A172 (cell line): Measurements from ENCODE around the gene KREMEN1. TPM values are rescaled to one million over a fixed set of nuclear protein-coding genes. Genes with fewer than 3 reads are reported as not detected.

Experiments
- DNase-seq: peaks from one replicate; pipeline ENCODE4 v3.0.0-alpha.2; 2015; ENCODE audit warnings: low spot score
- total RNA-seq: library from RNA; depleted of rRNA; stranded (reverse); fragments of >200 nt; shearing (Covaris generic); gene quantifications from 2 replicates; pipeline ENCODE4 v1.2.3, GENCODE V29; 2014

The KREMEN1 gene
- total RNA-seq, 1 experiment from 2014 or later: 2.1 TPM

DNA sequence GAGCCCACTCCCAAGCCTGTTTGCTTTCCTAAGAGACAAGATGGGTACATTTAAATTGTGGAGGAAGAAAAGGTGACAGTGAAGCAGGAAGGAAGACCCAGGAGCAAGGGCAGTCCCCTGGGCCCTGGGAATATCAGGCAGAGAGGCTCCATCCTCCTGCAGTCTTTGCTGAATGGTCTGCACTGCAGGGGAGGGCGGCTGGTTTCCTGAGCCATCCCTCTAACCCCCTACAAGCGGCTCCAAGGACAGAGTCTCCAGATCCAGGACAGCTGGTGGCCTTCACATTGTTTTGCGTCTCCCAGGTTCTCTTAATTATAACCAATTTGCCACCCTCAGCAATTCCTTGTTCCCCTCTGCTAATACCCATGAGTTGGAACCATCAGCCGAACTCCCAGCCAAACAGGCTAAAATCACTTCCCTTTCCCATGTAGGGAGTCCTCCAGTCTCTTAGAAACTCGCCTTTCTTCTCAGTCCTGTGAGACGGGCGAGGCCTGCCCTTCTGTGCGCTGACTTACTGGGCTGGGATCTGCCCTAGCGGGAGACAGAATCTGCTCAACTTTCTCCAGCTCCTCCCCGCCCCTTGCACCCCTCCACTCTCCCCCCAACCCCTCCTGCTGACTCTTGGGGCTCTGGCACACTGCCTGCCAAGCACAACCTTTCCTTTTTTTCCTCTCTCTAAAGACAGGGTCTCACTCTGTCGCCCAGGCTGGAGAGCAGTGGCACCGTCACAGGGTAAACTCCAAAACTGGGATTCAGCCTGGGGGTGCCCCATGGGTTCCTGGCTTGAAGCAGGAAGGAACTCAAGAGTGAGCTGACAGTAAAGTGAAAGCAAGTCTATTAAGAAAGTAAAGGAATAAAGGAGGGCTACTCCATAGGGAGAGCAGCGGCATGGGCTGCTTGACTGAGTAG is 79.5 kb downstream of the KREMEN1 start:
- DNase-seq: no peak

DNA sequence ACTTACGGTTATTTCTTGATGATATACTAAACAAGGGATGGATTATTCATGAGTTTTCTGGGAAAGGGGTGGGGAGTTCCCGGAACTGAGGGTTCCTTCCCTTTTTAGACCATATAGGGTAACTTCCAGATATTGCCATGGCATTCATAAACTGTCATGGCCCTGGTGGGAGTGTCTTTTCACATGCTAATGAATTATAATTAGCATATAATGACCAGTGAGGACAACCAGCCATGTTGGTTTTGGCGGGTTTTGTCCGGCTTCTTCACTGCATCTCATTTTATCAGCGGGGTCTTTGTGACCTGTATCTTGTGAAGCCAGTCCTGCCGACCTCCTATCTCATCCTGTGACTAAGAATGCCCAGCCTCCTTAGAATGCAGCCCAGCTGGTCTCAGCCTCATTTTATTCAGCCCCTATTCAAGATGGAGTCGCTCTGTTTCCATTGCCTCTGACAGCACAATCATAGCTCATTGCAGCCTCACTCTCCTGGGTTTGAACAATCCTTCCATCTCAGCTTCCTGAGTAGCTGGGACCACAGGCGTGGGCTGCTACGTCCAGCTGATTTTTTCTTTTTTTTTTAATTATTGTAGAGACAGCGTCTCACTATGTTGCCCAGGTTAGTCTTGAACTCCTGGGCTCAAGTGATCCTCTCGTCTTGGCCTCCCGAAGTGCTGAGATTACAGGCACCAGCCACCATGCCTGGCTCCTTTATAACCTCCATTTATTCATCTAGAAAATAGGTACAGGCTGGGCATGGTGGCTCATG is 80.3 kb downstream of the KREMEN1 start:
- no peak for DNase-seq

DNA sequence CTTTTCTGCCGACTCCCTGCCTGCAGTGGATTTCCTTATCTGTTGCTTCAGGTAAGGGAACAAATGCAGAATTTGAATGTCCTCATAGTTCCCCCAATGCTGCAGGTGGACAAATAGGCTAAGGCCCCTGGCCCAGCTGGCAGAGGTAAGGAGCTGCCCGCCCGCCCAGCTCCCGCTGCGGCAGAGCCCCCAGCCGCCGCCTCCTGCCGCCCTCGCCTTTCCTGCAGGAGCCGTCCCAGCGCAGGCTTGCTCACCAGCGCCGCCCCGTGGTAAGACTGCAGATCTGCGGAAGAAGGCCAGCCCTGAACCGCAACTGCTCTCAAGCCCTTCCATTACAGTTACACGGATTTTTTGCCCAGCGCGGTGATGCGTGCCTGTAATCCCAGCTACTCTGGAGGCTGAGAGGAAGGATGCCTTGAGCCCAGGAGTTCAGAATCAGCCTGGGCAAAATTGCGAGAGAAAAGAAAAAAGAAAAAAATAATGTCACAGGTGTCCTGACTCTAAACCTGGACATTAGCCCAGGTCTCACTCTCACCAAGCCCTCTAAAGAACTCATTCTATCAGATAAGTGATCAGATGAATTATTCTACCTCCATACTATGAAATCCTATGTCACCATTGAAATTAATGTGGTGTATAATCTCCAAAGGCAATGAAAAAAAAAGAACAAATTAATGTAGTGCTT is 81.7 kb downstream of the KREMEN1 start:
- peak; percentile 21 for DNase-seq

DNA sequence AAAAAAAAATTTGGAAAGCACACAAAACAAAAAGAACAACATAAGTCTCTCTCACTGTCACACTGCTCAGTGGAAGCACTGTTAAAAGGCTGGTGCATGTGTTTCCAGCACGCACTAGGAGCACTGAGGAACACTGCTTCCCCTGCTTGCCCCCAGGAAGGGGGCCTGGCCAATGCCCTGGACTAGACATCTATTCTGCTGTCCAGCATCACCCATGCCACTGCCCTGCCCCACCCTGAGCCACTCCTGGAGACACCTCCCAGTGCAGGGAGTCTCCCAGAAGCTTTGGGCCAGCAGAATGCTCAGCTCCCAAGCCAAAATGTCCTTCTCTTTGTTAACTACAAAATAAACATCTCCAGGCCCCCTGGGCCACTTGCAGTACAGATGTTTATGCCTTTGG is 83.1 kb downstream of the KREMEN1 start:
- no peak for DNase-seq

DNA sequence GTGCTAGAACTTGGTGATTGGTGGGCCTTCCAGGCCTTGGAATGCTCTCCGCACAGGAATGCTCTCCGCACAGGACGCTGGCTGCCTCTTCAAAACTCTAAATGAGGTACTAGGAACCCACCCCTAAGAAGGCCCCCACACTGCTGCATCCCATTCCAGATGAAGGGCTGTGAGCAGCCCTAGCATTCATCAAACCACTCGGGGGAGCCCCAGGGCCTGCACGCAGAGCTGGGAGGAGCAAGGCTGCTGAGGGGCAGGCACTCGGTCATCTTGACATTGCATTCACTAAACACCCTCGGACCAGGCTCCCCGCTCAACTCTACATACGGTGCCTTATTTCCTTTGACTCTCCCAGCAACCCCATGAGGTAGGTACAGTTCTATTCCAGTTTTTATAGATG is 83.7 kb downstream of the KREMEN1 start:
- DNase-seq: no peak

DNA sequence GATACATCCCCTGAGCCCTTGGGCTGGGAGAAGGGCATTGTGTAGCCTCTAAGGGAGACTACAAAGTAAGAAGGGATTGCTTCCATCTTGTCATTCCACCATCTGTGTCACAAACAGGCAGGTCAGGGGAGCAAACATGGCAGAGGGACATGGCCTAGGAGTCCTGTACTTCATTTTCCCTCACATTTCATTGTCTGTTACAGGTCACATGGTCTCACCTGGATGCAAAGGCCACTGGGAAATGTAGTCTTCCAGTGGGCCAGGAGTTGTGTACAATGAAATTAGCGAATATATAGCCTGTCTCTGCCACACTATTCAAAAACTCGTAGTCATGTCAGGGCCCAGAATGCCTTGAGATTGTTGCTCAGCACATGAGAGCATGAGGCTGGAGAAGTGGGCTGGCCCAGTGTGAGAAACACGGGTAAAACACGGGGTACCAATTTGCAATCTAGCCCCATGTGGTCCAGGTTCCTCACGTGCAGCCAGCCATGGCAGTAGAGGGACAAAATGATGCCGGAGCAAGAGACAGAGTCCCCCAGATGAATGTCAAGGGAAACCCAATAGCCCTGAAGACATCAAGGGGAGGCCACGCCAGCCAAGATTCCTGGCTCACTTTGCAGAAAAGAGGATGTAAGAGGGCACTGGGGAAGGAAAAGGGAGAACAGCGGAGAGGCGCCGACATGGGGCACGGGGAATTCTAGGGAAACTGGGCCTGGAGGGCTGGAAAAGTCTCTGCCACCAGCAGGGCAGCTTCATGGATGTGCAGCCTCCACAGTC is 85.1 kb downstream of the KREMEN1 start:
- no peak for DNase-seq

DNA sequence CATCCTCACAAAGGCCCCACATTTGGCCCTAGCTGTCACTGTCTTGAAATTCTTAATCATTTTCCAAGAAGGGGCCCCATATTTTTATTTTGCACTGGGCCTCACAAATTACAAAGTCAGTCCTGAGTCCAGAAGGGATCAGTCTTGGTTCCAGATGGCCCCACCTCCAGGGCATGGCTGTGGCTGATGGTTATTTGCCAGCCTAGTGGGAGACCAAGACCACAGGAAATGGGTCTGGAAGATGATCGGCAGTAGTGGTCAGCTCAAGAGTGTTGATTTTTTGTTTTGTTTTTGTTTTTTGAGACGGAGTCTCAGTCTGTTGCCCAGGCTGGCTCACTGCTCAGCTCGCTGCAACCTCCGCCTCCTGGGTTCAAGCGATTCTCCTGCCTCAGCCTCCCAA is 85.7 kb downstream of the KREMEN1 start:
- DNase-seq: no peak

DNA sequence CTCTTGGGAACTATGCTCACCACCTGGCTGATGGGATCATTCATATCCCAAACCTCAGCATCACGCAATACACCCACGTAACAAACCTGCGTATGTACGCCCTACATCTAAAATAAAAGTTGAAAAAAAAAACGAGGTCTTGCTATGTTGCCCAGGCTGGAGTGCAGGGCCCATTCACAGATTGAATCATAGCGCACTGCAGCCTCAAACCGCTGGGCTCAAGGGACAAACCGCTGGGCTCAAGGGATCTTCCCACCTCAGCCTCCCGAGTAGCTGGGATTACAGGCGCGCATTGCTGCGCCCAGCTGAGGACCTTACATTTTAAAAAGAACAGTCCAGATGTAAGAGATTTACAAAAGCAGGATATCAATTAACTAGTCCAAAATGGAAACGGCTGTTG is 91.0 kb downstream of the KREMEN1 start:
- no peak for DNase-seq

DNA sequence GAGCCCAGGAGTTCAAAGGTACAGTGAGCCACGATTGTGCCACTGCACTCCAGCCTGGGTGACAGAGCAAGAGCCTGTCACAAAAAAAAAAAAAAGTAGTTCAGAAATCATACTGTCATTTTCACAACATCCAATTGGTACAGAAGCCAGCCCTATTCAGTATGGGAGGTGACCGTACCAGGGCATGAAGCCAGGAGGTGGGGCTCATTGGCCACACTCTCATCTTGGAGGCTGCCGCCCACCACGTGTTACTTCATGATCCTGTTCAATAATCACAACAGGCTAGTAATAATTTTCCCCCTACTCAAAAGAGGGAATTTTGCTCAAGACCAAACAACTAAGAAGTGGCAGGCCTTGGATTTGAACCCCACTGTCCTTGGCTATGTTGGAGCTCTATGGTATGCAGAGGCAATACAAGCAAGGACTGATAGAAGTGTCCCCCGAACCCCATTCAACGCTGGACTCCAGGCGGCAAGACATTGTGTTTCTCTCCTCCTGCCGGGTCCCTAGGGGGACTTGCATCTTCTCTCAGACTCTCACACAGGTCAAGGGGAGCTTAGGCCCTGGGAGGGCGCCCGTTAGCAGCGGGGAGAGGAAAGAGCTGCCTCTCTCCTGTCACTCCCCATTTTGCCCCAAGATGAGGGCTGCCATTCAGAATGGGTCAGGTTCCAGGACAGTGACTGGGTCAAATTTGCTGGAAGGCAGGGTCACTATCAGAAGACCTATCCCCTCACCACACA is 92.7 kb downstream of the KREMEN1 start:
- DNase-seq: no peak

DNA sequence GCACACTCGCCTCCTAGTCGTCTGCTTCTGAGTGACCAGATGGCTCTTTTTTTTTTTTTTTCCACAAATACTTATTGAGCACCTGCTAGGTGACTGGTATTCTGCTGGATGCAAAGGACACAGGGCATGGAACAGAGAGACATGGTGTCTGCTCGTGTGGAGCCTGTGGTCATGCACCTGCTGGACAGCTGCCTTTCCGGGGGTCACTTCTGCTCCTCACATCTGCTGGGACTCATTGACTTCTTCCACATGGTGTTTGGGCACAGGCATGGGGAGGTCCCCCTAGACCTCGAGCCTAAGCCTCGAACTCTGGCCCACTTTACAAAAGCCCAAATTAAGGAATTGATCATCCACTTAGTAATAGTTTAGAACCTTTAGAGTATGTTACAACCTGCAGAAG is 93.3 kb downstream of the KREMEN1 start:
- DNase-seq: no peak

DNA sequence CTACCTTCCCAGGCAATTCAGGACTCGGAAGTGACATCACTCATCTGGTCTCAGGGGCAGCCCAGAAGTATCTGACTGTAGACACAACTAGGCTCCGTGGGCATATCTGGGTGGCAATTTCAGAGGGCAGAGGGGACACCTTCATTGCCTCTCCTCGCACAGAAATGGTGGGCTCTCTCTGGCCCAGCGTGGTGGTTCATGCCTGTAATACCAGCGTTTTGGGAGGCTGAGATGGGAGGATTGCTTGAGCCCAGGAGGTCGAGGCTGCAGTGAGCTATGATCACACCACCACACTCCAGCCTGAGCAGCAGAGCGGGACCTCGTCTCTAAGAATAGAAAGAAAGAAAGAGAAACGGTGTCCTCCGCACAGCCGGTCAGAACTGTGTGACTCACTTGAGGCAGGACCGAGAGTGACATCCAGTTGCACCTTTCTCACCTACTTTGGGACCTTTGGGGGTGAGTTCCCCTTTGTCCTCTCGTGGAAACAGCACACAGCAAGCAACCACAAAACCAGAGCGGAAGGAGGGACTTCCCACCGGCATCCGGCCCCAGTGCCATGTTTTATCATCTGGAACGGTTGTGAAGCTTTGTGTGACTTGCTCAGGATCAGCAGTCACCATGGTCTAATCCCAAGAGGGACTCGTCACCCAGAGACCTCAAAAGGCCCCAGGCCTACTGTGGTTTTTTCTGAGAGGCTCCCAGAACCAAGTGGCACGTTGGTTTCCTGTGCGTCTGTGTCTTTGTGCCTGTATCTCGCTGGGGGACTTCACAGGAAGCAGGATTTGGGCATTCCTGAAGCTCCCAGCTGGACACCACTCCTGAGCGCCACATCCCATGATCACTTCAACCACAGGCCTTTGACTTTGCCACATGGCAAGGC is 94.4 kb downstream of the KREMEN1 start:
- no peak for DNase-seq

DNA sequence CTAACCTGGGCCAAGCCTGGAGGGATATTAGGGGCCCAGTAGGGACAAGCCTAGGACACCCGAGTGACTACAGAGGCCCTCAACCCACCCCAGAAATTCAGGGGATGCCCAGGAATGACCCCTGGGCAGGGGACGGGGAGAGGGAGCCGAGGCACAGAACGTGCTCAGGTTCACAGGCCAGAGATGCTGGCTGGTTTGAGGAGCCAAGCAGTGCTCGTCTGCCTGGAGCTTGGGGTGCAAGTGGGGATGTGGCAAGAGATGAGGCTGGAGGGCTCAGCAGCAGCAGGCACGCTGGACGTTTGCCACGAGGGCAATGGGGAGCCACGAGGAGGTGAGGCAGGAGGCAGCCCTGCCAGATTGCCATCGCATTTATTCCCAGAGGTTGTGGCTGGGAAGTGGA is 98.9 kb downstream of the KREMEN1 start:
- no peak for DNase-seq

DNA sequence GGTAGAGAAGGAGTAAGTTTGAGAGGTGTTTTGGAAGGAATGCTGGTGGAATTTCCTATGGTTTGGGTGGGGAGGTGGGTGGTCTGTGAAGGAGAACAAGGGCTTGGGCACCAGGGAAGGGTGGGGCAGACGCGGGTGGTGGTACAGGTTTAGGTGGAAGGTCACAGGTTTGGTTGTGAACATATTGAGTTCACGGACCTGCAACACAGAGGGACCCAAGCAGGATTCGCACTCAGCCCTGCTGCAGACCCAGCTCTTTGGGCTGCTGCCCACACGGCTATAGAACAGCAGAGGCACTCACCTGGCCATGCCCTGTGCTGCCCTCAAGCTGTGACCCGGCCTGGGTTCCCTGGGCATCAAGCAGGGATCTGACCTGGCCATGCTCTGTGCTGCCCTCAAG is 99.4 kb downstream of the KREMEN1 start:
- no peak for DNase-seq

DNA sequence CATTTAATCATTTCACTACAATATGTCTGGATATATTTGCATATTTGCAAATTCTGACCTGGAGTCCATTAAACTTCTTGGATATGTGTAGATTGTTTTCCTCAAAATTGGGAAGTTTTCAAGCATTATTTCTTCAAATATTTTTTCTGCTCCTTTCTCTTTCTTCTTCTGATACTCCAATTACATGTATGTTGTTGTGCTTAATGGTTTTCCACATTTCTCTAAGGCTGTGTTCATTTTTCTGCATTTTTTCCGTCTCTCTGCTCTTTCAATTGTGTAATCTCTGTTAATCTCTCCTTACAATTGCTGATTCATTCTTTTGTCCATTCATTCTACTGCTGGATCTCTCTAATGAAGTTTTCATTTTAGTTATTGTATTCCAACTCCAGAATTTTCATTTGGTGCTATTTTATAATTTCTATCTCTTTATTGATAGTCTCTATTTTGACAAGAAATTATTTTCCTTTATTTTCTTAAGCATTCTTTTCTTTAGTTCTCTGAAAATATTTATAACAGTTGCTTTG is 102.5 kb downstream of the KREMEN1 start:
- DNase-seq: no peak

DNA sequence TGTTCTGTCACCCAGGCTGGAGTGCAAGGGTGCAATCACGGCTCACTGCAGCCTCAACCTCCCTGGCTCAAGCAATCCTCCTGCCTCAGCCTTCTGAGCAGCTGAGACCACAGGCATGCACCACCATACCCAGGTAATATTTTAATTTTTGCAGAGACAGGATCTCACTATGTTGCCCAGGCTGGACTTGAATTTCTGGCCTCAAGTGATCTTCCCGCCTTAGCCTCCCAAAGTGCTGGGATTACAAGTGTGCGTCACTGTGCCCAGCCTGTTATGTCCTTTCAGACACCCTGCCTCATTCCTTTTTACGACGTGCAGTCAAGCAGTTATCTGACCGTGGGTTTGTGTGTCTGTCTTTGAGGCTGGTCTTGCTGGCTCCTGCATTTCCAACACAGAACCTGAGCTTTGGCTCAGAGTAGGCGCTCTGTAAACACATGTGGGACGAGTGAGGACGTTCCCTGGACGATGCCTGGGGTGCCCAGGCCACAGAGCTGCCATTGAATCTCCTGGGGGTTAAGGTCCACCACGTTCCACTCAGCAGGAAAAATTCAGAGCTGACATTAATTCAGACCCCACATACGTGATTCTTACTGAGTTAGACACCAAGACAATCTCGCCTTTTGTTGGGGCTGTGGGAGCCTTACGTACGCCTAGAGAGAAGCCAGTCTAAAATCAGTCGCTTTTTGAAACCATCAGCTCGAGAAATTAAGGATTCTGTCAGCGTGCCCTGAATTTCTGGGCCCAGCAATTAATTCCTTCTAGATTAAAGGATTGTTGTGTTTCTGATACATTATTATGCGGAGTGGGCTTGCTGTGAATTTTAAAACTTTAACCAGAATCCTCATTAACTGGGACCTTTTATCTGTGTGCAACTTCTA is 111.4 kb downstream of the KREMEN1 start:
- DNase-seq: no peak

DNA sequence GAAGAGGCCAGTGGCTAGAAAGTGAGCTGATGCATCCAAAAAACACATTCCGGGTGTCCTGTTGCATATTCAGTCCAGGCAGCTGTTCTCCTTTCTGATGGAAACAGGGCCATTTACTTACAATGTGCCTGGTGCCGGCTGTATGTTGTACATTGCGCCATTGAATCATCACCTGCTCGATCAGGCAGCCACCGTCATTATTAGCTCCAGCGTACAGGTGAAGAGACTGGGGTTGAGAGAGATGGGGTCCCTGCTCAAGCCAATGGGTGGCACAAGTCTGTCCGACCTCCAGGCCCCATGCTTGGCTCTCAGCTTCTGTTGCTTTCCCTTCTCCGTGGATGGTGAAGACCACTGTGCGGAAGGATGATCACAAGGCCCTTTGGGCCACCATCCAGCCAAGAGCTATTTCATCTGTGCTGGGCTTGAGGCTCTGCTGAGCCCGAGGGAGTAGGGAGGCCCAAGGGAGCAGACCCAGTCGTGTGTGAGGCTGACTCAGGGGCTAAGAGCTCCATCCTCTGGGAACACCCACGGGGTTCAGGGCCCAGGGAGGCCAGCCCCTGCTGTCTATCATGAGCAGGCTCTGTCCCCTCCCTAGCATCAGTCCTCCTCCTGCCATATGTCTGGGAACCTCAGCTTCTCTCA is 112.1 kb downstream of the KREMEN1 start:
- no peak for DNase-seq

DNA sequence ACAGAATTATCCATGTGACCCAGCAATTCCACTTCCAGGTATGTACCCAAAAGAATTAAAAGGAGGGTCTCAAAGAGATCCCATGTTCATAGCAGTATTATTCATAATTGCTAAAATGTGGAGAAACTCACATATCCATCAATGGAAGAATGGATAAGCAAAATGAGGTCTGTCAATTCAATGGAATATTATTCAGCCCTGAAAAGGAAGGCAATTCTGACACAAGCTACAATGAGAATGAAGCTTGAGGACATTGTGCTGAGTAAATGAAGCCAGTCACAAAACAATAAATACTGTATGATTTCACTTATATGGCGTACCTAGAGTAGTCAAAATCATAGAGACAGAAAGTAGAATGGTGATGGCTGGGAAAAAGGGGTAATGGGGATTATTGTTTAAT is 113.5 kb downstream of the KREMEN1 start:
- DNase-seq: no peak

DNA sequence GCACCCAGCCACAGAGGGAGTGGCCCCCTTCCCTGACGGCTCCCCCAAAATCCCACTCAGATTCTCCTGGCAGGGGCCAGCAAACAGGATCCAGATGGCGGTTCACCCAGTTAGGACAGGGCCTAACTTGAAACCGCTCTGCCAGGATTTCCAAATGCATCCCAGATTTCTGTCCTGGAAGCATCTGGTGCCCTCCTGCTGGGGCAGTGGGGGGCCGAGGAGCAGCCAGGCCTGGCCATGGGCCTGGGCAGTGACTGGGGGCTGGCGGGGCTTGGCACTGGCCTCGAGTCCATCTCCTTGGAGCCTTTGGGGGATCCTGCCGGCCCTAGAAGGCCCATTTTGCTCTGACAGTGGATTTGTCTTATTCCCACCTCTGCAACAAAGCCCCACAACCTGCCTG is 115.0 kb downstream of the KREMEN1 start:
- DNase-seq: no peak
